ENCODE measurements around the gene NAPB. TPM values are rescaled to one million over a fixed set of nuclear protein-coding genes. Genes with fewer than 3 reads are reported as not detected.

Gene NAPB
- total RNA-seq, 1 donor from 2014 or later: 5.3 TPM

Other genes with a start within 250 kb of the NAPB start
- 2.6 TPM for gene NXT1, start 70.7 kb downstream of the NAPB start, total RNA-seq
- gene GZF1, start 59.3 kb downstream of the NAPB start, total RNA-seq: 4.4 TPM
- not detected for gene CSTL1, start 18.2 kb upstream of the NAPB start, total RNA-seq
- gene CST11, start 31.4 kb upstream of the NAPB start, total RNA-seq: not detected
- gene CST8, start 69.6 kb upstream of the NAPB start, total RNA-seq: not detected
- not detected for gene CST9L, start 147.0 kb upstream of the NAPB start, total RNA-seq
- gene CST9, start 184.4 kb upstream of the NAPB start, total RNA-seq: not detected
- gene CST3, start 216.5 kb upstream of the NAPB start, total RNA-seq: 1,478 TPM